Neutrophil (primary cell): ENCODE data around the gene CCDC122.

Experiments
- H3K27ac ChIP-seq: fragments of 200-600 bp; sonication (generic); 2 replicates; pipeline ENCODE4 v1.5.1; 2016; ENCODE audit warnings: mild to moderate bottlenecking, moderate library complexity
- H3K27me3 ChIP-seq: fragments of 200-600 bp; sonication (generic); 2 replicates; pipeline ENCODE4 v1.6.0; 2016; ENCODE audit warnings: mild to moderate bottlenecking
- H3K36me3 ChIP-seq: fragments of 200-600 bp; sonication (generic); 2 replicates; pipeline ENCODE4 v1.5.1; 2017
- H3K4me1 ChIP-seq, 2 experiments: fragments of 200-600 bp in 1 of 2; sonication (generic) in 1 of 2; 1 replicate in 1 of 2; 2 replicates in 1 of 2; pipeline versions ENCODE4 v1.5.1 to v1.6.1; 2013 to 2016; ENCODE audit warnings: low read depth in 1 of 2, low read length in 1 of 2, mild to moderate bottlenecking in 1 of 2, moderate library complexity in 1 of 2; ENCODE audit not compliant: control insufficient read depth in 1 of 2, insufficient read depth in 1 of 2
- H3K4me3 ChIP-seq, 2 experiments: fragments of 200-600 bp in 1 of 2; sonication (generic) in 1 of 2; 1 replicate in 1 of 2; 2 replicates in 1 of 2; pipeline ENCODE4 v1.5.1; 2013 to 2016; ENCODE audit warnings: low read depth in 1 of 2, low read length in 1 of 2, mild to moderate bottlenecking in 1 of 2, moderate library complexity in 1 of 2
- H3K9me3 ChIP-seq: fragments of 200-600 bp; sonication (generic); 2 replicates; pipeline ENCODE4 v1.5.1; 2016
- CTCF ChIP-seq: fragments of 200-600 bp; sonication (generic); IDR thresholded peaks from 2 replicates; pipeline ENCODE4 v1.5.1; 2016; ENCODE audit warnings: antibody characterized with exemption

Gene CCDC122

GRCh38 chr13:43878892-43879754, at the start of gene CCDC122:
CCDC122 (minus strand) TSS chr13:43879740; CDS start chr13:43869376, 10,364 bp downstream.
- H3K4me3 ChIP-seq: peak within 1 kb of the TSS; percentile 58 to 71
- peaks cover 4 to 14% of the 10 kb centered on the region in 2 experiments for H3K4me1 ChIP-seq
- H3K27ac ChIP-seq: peak within 1 kb of the TSS; percentile 86
- no peaks in the 10 kb centered on the region for H3K36me3 ChIP-seq
- H3K9me3 ChIP-seq: no peaks in the 10 kb centered on the region
- no peak for TF ChIP-seq CTCF
- no peaks in the 10 kb centered on the region for H3K27me3 ChIP-seq

- Histone ChIP-seq H3K4me3 (no peak overlapping the region), H3K4me1 (no peaks in the 10 kb centered on the region), H3K27ac (no peak overlapping the region), H3K27me3 (no peaks in the 10 kb centered on the region), H3K36me3 (no peaks in the 10 kb centered on the region), H3K9me3 (no peaks in the 10 kb centered on the region)
- TF ChIP-seq CTCF: no peak
These were observed 45.2 kb upstream of the CCDC122 start for GRCh38 chr13:43924549-43925245.

GRCh38 chr13:43920965-43921674, 41.6 kb upstream of the CCDC122 start:
- H3K36me3 ChIP-seq: no peaks in the 10 kb centered on the region
- no peaks in the 10 kb centered on the region for H3K4me1 ChIP-seq
- H3K4me3 ChIP-seq: no peak overlapping the region
- peaks cover 4% of the 10 kb centered on the region for H3K27me3 ChIP-seq
- H3K9me3 ChIP-seq: no peaks in the 10 kb centered on the region
- TF ChIP-seq CTCF: no peak
- no peak overlapping the region for H3K27ac ChIP-seq

GRCh38 chr13:43918636-43919035, 39.1 kb upstream of the CCDC122 start:
- Histone ChIP-seq H3K27ac (no peak overlapping the region), H3K36me3 (no peaks in the 10 kb centered on the region), H3K27me3 (peaks cover 4% of the 10 kb centered on the region), H3K9me3 (no peaks in the 10 kb centered on the region), H3K4me3 (no peak overlapping the region), H3K4me1 (no peaks in the 10 kb centered on the region)
- no peak for TF ChIP-seq CTCF

GRCh38 chr13:43916828-43917227, 37.3 kb upstream of the CCDC122 start:
- H3K9me3 ChIP-seq: no peaks in the 10 kb centered on the region
- TF ChIP-seq CTCF: no peak
- H3K4me1 ChIP-seq: no peaks in the 10 kb centered on the region
- H3K27ac ChIP-seq: no peak overlapping the region
- no peak overlapping the region for H3K4me3 ChIP-seq
- H3K36me3 ChIP-seq: no peaks in the 10 kb centered on the region
- peaks cover 4% of the 10 kb centered on the region for H3K27me3 ChIP-seq
